AG08396 (cell line): ENCODE results near the gene CHML.
A peak's percentile ranks its signal among the peaks of the same experiment; 100 is the strongest.

Source experiments
- DNase-seq: peaks from one replicate; pipeline ENCODE4 v3.0.0; 2012; ENCODE audit warnings: low spot score, mixed read lengths

Gene CHML

DNA sequence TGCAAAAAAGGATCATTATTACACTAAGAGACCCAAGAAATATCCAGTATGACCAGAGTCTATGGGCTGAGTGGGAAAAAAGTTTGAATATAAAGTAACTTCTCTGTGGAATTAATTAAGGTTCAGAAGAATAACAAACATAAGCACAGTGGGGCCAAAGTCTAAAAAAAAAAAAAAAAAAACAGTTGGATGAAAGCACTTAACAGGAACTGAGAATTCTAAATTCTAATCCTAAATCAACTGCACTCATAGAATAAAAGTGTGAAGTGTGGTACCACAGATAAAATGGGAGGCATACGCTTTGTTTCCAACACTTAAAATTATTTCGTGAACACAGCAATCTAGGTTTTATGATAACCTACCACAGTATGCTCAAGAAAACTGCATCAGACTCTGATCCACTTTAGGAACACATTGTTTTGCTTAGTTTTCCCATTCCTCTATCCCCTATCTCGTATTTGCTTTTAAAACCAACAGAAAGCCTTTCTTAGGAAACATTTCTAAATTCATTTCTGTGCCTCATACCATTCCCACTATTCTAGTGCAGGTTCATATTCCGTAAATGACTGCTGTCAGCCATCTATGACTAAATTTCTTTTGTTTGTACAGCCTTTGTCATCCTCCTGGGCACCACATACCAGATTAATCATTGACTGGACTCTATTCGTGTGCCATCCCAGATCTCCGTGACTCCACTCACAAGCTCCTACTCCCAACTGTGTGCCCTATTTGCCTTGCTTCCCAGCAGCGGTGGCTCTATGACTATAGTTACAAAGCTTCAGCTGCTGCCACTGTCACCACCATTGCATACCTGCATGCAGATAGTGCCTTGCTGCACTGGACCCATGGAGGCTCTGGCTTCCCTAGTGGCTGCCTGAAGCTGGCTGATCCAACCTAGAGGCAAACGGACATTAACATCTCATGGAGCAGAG is 24.9 kb downstream of the CHML start:
- no peak for DNase-seq

DNA sequence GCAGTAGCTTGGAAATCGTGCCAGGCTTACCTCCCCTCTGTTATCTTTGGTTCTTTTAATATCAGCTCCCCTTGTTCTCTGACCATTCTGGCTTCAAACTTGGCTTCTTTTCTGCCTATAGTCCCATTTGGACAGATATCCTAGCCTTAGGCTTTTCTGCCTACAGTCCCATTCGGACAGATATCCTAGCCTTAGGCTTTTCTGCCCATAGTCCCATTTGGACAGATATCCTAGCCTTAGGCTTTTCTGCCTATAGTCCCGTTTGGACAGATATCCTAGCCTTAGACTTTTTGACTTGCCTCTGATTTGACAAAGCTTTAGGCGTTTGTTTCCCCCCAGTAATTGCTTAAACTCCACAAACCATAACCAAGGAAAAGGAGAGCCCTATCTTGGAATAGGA is 25.6 kb downstream of the CHML start:
- no peak for DNase-seq

DNA sequence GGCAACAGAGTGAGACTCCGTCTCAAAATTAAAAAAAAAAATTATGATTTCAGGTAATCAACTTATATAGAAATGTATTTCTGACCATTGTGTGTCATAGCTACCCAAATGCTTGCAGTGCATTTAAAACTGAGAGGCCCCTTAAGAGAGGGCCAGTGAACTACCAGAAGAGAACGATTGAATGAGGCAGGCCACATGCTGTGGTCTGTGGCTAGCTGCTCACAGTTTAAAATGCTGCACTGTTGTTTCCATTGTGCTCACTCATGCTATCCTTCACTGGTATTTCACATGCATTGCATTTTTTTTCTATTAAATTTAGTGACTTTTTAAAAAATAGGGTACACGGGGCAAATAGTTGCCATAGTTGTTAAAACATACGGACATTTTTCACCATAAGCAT is 26.0 kb downstream of the CHML start:
- DNase-seq, result no peak

DNA sequence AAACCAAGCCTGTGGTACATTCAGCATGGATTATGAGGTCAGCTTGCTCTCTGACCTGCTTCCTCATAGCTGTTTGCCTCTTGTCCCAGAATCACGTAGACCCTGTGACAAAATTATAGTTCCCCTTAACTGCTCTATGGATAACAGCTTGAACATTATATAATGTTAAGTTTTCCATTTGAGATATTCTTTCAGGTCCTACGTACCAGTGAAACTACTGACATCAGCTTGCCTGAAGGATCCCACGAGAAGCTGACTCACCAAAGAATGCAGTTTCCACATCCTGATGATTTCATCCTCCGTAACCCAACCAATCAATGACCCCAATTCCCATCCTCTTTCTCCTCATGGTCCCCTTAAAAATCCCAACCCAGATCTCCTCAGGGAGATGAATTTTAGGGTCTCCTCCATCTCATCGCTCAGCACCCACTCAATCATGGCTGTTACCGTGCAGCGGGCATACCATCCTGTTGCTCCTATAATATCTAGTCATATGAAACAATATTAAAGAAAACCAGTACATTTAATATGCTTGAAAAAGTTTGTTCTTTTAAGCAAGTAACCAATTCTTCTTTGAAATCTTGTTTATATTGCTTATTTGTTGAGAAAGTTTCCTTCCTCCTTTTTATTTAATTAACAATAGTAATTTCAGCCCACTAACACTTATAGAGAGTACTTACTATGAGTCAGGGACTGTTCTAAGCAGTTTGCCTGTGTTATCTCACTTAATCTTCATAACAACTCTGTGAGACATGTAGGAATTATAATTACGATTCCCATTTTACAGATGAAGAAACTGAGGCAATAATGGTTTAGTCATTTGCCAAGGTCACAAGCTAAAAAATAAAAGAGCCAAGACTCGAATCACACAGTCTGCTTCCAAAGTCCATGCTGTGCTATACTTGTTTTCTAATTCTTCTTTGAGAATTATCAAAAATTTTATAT is 27.4 kb downstream of the CHML start:
- DNase-seq, result peak; percentile 45

DNA sequence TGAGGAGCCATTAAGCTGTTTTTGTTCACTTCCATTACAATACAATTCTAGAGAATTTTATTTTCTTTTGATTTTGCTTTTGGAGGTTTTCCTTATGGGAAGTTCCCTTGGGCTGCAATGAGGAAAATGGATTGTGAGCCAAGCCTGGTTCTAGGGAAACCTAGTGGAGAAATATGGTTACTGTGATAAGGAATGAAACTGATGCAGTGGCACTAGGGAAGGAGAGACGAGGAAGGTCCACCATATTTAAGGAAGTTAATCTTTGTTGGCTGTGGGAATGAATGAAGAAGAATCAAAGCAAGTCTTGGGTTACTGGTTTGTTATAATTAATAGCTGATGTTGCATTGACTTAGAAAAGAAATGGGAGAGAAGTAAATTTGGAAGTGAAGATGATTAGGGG is 28.4 kb downstream of the CHML start:
- DNase-seq, result no peak

DNA sequence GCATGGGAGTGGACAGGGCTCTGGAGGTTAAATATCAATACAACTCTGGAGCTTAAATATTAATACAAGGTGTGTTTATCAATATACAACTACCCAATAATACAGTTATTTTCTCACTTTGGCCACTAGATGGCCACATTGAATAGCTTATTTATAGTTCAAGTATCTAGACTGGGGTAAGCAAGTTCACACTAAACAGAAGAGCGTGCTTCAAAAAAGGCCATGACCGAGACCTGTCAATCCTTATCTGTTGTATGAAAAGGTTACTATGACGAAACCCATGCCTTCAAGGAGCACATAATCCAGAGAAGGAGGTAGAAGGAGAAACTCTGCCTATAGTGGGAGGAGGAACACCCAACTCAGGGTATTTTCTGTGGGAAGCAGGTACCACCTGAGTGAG is 29.1 kb downstream of the CHML start:
- DNase-seq, result peak; percentile 16

DNA sequence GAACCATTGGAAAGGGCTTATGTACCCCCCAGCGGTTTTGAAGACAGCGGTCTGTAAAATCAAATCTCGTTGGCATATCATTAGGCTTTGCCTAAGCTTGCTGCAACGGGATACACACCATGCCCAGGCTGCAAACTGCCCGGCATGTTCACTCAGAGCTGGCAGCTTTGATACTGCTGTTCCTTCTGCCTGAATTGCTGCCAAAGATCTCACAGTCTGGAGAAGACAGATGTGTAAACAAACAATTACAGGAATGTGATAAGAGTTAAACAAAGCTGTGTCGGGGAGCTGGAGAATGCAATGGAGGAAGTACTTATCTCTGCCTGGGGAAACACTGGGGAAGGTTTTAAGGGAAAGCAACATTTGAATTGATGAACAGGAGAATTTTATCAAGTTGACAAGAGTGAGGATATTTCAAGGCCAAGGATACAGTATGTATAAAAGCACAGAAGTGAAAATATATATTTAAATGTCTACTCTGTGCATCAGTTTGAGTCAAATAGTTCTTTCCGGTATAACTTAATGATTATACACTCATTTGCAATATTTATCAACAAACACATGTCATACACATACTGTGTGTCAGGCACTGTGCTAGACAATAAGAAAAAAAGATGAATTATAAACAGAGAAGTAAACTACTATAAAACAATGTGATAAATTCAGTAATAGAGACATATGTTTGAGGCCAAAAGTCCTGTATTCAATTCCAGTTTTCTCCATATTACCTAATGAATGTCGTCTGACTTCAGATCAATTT is 29.9 kb downstream of the CHML start:
- DNase-seq, result peak; percentile 18

DNA sequence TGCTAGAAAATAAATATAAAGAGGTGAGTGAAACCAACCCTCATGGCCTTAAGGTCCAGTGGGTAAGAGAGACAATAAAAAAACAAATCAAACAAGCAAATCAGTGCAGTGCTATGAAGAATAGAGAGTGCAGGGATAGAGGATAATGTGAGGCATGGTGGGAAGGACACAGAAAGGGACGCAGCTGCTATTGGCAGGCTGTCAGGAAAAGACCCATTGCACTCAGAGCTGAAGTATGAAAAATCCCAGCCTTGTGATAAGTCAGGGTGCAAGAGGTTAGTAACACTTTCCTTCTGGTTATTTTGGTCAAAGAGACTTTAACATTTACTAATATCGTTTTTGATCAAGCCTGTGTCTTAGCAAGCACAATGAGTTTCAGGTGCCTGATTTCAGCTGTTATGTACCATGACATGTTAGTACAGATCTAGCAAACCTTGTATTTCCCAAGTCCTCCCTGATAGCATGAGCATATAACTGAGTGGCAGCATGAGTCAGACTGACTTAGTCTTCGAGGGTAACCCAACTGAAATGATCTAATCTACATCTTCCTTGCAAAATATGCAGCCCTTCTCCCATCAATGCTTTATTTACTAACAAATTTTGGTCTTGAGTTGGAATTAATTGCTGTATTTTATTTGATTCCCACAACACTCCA is 31.7 kb downstream of the CHML start:
- no peak for DNase-seq

DNA sequence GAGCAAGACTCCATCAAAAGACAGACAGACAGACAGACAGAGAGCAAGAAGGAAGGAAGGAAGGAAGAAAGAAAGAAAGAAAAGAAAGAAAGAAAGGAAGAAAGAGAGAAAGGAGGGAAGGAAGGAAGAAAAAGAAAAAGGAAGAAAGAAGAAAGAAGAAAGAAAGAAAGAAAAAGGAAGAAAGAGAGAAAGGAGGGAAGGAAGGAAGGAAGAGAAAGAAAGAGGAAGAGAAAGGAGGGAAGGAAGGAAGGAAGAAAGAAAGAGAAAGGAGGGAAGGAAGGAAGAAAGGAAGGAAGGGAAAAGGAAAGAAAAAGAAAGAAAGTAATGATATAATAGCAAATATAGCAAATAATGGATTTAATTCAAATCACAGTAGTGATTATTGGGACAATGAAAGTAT is 32.7 kb downstream of the CHML start:
- DNase-seq, result no peak

DNA sequence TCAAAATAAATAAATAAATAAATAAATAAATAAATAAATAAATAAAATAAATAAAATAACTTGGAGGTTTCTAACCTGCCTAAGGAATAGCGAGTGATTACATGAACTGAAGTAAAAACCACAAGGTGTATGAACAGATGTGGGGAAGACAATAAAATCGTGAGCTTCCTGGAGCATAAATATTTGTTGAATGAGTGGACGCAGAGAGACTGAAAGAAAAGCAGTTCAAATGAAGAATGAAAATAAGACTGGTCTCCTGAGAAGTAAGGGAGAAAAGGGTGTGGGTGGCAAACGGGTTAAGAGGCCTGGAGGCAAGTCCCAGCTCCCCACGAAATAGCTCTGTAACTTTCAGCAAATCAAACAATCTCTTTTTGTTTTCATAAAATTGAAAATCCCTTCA is 33.6 kb downstream of the CHML start:
- DNase-seq, result no peak

DNA sequence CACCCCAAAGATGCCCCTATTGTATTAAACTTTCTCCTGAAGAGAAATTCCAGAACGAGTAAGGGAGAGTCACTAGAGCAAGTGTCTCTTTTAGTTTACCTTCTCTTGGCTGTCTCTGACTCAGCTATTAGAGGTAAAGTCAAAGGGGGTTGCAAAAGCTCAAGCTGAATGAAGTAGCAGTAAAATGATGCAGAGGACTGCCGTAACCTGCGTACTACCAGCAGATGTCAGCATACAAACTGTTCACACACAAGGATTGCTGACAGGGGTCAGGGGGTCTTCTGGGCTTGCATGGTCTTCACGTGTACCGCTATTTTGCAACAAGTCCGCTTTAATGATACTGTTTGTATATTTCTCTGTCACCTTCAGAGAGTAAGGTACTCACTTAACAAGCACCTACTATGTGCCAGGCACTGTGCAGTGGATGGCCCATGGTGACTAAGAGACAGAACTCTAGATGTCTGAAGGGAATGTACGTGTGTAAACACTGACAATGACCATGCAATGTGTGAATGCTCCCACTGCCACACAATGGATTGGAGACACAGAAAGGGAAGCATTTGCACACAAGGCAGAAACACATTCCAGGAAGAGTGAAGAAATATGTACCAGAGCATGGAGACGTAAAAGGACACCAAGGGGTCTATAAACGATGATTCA is 34.9 kb downstream of the CHML start:
- no peak for DNase-seq

DNA sequence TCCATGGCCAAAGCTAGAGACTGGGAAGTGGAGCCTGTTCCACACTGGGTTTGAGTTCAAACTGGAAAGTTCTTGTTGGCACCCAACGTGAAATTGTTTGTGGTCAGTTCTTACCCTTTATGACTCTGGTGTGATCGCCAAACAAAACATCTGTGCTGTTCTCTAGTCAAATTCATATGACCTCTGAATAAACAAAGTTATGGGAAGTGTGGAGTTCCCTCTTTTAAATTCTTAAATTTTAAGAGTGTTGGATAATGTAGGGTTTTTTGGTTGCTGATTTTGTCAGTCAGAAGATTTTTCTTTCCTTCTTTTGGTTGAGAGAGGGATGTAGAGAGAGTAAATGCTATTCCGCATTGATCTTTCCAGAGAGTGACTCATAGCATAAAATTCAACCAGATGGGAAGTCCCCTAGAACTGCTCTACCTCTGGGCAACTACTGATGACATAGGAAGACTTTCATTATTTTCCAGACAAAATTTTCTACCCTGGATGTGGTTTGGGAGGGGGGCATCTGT is 36.4 kb downstream of the CHML start:
- no peak for DNase-seq

DNA sequence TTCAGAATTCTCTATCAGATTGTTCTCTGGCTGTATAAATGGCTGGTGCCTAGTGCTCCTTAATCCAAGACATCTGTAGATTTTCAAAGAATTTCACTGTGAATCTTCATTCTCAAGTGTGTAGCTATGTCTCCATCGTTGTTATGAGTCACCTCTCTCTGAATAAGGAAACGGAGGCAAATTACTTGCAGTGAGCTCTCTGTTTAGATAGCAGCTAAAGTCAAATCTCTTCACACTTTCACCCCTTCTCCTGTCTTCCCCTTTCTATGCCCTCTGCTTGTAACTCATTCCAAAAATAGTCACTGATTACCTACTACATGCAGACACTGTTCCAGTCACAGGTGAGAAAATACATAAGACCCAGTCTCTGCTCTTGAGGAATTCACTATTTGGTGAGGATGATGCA is 39.7 kb downstream of the CHML start:
- DNase-seq, result no peak

DNA sequence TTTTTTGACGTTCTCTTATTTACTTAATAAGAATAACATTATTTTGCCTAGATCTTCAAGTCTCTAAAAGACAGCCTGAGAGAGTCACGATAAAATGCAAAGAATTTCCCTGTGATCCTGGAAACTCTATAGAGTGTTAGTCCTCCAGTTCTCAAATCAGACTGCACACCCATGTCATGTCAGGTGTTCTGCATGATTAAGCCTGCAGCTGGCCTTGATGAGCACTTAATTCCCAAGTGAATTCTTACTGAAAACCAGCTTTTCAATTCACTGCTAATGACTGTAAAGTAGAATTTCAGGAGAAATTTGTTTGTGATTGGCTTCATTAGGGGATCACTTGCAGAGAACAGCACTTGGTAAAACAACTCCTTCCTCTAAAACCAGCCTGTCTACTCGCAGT is 41.9 kb downstream of the CHML start:
- no peak for DNase-seq

DNA sequence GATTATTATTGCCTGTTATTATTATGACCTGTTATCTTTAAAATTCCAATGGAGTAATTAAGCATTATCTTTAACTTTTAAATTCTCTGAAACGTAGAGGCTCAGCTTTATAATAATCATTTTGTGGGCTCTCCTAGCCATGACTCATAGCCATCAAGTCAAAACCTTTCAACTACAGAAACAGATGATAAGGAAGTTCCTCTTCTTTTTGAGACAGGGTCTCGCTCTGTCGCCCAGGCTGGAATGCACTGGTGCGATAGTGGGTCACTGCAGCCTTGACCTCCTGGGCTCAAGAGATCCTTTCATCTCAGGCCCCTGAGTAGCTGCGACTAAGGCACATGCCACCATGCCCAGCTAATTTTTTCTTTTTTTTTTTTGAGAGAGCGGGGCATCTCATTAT is 43.5 kb downstream of the CHML start:
- DNase-seq, result no peak

DNA sequence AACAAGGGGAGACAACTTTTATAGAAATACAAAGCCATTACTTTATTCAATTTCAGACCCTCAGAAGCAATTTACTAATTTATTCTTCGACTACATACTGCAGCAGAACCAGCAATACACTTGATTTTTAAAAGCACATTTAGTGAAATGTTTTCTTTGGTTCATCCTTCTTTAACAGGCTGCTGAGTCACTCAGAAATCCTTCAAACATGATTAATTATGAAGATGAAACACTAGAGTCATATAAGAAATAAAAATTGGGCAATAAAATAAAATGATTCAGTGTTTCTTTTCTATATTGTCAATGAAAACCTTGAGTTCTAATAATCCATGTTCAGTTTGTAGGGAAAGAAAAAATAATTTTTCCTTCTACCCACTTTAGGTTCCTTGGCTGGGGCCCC is 47.0 kb downstream of the CHML start:
- no peak for DNase-seq

DNA sequence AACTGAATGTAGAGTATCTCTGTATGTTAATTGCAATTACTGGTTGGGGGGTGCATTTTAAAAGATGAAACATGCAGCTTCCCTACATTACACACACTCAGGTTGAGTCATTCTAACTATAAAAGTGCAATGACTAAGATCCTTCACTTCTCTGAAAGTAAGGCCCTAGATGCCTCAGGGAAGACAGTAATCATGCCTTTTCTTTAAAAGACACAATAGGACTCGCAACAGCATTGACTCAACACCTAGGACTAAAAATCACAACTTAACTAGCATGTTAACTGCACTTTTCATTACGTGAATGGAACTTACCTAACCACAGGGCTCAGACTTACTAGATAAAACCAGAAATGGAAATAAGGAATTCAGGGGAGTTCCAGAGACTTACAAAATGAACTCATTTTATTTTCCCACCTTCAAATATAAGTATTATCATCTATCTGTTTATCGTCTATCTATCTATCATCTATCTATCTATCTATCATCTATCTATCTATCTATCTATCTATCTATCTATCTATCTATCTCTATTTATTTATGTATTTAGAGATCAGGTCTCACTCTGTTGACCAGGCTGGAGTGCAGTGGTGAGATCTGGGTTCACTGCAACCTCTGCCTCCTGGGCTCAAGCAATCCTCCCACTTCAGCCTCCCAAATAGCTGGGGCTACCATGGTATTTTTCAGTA is 47.8 kb downstream of the CHML start:
- no peak for DNase-seq

DNA sequence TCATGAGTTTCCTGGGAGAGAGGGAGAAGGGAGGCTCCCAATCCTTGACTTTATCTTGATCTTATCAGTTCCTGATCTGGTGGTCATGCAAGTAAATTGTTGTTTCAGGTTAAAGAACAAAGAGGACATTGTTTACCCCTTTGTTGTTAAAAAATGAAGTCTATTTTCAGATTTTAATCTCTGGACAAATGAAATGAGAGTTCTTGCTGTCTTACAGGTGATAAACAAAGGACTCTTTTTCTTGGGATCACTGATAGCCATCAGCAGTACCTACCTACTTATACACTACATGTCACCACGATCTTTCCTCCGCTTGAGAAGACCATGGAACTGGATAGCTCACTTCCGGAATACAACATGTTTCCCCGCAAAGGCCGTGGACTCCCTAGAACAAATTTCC is 48.4 kb downstream of the CHML start:
- DNase-seq, result no peak

DNA sequence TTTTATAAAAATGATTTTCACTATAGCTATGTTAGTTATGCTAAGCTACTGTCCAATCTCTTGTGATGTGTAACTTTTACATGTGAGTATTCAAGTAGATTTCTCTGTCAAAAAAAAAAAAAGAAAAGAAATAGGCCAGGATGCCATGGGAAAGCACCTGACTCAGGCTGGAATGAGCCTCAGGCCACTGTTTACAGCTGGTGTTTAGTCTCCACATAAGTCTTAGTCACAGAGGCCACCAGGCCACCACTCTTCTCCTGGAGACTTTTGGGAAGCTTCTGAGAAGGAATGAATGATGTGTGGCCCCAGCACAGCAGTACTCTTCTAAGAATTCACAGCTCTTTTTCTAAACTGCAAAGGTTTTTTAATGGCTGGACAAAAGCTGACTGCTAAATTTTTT is 48.9 kb downstream of the CHML start:
- peak; percentile 24 for DNase-seq

DNA sequence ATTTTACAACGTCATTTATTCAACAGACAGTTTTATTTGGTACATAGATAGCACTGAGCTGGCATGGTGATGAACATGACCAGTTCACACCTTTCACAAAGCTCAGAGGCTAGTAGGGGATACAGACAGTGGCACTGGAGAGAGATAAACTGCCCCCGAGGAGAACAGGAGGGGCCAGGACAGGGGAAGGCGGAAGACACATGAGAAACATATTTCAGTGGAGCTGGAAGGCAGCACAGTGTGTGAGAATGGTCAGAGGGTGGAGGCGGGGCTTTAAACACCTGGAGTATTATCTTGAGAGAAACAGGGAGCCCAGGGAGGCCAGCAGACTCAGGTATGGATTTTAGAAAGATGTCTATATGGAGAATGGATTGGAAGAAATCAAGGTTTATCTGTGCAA is 49.5 kb downstream of the CHML start:
- DNase-seq, result no peak
